ENCODE data around the gene CBLIF.
"Not testable (repeated sequence)": the region's sequence is repeated elsewhere in the genome, so short reads cannot be mapped to it uniquely, and the experiment has no call there.

The CBLIF gene

GRCh38 chr11:59847626-59848025 is 2.3 kb upstream of the CBLIF start:
- no peak for DNase-seq (ENCODE audit: low read depth in 2 of 2)

- no peak for DNase-seq (ENCODE audit: low read depth in 2 of 2)
Observed at GRCh38 chr11:59846556-59846955, 1.3 kb upstream of the CBLIF start.

GRCh38 chr11:59842316-59842715 is 3.0 kb downstream of the CBLIF start:
- DNase-seq (ENCODE audit: low read depth in 2 of 2) = no peak

- DNase-seq (ENCODE audit: low read depth in 2 of 2) = no peak
Observed at GRCh38 chr11:59841514-59841913, 3.8 kb downstream of the CBLIF start.

DNA sequence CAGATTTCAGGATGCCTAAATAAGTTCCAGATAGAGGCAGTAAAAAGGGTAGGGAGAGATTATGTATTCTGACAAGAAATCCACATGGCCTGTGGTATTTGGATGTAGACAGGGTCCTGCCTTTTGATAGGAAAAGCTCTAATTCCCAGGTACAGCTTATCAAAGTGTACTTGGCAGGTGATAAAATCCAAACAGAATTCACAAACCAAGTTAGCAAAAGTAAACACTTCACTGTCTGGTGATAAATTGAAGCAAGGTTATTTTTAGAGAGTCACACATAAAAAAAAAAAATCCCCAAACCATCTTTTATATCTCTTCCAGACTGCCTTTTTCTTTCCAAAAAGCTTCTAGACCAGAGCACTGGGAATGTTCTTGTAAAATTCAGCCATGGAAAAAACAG is 5.7 kb downstream of the CBLIF start:
- DNase-seq (ENCODE audit: low read depth in 2 of 2) = no peak

DNA sequence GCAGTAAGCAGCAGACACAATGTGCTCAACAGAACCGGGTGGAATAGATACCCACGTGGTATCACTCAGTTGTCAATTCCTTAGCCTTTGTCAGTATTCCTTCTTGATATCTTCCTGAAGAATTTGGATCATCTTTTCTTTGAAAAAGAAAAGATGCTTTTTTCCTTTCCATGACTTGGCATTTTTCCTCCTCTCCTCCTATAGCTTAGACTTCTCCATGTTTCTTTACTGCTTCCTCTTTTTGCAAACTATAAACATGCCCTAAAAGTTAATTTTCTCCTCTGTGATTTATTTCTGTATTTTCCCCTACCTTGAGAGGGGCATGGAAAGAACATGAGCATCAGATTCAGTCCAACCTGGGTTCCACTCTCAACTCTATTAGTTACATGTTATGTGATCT is 11.7 kb downstream of the CBLIF start:
- no peak for DNase-seq (ENCODE audit: low read depth in 2 of 2)

DNA sequence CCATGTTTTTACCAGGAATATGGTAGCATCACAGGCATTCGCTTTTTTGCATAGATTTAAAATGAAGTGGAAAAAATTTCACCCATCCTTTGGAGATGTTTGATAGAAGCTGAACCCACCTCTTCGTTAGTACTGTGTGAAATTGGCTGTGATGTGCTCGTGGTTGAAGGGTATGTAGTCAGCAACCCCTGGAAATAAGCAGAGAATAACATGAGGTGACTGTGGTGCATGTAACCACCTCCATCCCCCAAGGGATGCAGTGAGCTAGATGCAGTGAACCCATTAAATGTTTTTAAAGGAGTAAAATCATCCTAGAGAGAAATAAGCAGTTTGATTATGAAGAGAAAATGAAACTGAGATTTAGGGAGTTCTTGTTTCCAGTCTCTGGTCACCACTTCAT is 15.9 kb downstream of the CBLIF start:
- no peak for DNase-seq (ENCODE audit: low read depth in 2 of 2)

GRCh38 chr11:59822989-59823566 is 22.2 kb downstream of the CBLIF start:
- DNase-seq (ENCODE audit: low read depth in 2 of 2) = no peak

DNA sequence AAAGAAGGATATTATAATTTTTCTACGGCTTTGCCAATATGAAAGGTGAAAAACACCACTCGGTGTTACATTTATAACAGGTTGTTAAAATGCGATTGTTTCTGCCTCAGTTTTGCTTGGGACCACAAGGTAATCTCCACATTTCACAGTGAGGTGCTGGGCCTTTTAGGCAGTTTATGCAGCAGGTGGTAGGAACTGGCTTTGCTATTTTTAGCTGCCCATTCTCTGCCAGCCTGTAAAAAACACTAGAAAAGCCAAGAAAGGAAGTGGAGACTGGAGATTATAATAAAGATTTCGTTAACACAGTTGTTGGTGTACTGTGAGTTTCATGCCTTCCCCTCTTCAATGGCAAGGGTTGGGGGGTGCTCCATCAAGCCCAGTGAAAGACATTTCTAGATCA is 26.7 kb downstream of the CBLIF start:
- DNase-seq (ENCODE audit: low read depth in 2 of 2) = no peak

DNA sequence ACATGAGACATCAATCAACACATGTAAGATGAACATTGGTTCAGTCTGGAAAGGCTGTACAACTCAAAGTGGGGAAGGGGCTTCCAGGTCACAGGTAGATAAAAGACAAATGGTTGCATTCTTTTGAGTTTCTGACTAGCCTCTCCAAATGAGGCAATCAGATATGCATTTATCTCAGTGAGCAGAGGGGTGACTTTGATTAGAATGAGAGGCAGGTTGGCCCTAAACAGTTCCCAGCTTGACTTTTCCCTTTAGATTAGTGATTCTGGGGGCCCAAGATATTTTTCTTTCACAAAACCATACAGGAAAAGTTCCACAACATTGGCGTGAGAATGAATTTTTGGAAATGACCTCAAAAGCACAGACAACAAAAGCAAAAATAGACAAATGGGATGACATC is 28.9 kb downstream of the CBLIF start:
- not testable (repeated sequence) for DNase-seq (ENCODE audit: low read depth in 2 of 2)

- no peak for DNase-seq (ENCODE audit: low read depth in 2 of 2)
Observed at GRCh38 chr11:59815754-59816153, 29.5 kb downstream of the CBLIF start.

DNA sequence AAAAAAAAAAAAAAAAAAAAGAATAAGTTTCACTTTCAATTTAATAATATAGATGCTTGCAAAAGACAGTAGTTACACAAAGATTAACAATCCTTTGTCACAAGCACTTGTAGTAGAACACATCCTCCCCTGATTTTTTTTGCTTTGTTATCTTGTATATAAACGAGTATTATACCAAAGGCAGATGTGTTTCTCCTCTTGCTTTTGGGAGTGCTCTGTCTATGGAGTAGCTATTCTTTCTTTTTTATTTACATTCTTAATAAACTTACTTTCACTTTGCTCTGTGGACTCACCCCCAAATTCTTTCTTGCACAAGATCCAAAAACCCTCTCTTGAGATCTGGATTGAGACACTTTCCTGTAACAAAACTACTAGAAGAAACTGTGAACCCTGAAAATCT is 31.3 kb downstream of the CBLIF start:
- no peak for DNase-seq (ENCODE audit: low read depth in 2 of 2)

- no peak for DNase-seq (ENCODE audit: low read depth in 2 of 2)
Observed at GRCh38 chr11:59813364-59813763, 31.9 kb downstream of the CBLIF start.

- no peak for DNase-seq (ENCODE audit: low read depth in 2 of 2)
Observed at GRCh38 chr11:59812220-59812619, 33.1 kb downstream of the CBLIF start.

DNA sequence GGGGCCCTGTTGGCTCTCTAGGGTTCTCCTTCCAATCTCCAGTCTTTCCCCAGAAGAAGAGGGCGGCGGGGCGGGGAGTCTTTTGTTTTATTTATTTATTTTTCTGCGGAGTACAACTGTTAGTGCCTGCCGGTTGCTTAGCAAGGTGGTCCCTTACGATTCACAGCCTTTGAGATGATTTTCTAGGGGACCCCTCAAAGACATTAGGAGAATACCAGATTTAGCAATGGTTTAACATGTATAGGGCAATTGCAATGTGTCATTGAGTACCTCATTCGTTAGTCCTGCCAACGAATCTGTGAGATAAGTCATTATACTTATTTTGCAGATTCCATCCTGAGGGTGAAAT is 34.4 kb downstream of the CBLIF start:
- DNase-seq (ENCODE audit: low read depth in 2 of 2) = no peak

- DNase-seq (ENCODE audit: low read depth in 2 of 2) = peak; percentile 78 to 81
Observed at GRCh38 chr11:59810189-59810910, 34.9 kb downstream of the CBLIF start, which contains the start of gene MRPL16. Gene MRPL16 (minus strand): TSS chr11:59810778. CDS start chr11:59810658, 120 bp downstream.

DNA sequence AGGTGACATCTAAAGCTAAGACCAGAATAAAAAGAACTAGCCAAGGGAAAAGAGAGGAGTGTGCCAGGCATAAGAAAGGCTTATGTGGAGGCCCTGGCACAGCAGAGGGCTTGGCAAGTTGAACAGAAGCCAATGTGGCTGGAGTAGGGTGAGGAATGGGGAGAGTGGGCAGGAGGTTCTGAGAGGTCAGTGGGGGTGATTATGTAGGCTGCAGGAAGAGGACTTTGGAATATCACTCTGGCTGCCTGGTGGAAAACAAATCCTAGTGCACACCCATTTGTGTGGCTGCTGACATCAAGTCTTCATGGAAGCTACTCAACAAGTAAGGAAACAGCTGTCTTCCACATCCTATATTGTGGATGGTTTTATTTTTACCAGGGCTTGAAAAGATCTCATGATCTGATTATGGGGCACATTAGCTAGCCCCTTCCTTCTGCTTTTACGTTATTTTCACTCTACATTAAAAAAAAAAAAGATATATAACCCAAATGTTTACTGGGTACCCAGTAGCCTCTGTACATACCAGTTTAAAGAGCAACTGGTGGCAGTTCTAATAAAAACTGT is 38.2 kb downstream of the CBLIF start:
- DNase-seq (ENCODE audit: low read depth in 2 of 2) = no peak

DNA sequence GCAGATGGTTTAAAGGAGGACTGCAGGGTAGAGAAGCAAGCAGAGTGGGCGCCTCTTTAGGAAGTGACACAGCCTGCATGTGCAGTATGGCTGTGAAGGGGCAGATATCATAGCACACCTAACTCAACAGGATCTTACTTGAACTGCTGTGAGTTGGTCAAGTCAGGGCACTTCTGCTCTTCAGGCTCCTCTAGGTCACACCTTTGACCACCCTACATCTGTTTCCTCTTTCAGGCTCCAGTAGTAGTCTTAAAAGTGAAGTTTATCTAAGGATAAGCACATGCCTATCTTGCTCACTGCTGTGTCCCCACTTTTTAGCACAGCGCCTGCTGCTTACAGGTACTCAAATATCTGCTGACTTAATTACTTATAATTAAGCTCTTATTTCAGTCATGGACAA is 41.2 kb downstream of the CBLIF start:
- DNase-seq (ENCODE audit: low read depth in 2 of 2) = no peak

DNA sequence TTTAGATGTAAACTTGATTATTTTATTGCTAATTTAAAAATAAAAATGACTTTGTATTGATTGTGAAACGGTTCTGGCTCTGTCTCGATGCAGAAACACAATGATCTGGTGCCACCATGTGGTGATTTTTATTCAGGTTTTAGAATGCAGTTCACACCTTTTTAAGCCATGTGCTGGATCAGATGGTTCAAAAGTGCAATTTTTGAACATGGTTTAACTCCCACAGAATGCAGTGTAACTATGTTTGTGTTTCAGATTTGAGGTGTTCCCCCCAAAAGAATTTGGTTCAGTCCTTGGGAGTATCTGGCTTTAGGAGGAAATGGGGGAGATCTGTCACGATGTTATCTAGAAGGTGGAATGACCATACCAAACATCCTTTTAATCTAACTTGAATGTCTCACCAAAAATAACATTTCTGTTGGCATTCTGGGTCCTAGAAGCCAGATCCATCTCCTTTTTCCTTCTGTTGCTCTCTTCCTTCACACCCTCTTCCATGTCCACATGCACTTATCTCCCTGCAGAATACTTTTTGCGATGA is 42.6 kb downstream of the CBLIF start:
- peak in 1 of 2 donors; percentile 19 for DNase-seq (ENCODE audit: low read depth in 2 of 2)

DNA sequence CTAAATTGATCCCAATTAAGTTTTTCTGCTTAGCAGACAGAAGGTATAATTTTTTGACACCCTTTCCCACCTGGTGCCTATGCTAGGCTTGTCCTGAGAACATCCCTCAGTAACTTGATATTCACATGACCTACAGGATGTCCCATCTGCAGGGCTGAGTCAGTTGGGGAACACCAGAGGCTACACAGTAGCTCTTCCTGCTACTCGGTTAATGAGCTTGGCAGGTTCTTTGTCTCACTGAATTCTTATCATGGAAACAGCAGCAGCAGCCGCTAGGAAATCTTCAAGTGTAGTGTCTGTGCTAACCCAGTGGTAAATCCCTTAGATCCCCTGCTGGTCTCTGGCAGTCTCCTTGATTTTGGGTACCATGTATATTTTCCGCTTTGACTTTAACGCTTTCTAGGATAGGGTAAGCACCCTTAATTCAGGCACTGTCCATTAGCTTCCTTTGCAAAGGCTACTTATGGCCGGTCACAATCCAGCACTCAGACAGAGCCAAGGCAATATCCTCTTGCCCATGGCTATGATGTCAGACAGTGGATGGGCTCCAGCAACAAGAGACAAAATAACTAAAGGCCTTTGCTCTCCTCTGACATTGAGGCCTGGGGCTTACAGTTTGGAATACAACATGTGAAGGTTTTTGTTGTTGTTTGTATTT is 43.2 kb downstream of the CBLIF start:
- no peak for DNase-seq (ENCODE audit: low read depth in 2 of 2)

GRCh38 chr11:59801160-59801706 is 44.1 kb downstream of the CBLIF start:
- DNase-seq (ENCODE audit: low read depth in 2 of 2) = no peak

DNA sequence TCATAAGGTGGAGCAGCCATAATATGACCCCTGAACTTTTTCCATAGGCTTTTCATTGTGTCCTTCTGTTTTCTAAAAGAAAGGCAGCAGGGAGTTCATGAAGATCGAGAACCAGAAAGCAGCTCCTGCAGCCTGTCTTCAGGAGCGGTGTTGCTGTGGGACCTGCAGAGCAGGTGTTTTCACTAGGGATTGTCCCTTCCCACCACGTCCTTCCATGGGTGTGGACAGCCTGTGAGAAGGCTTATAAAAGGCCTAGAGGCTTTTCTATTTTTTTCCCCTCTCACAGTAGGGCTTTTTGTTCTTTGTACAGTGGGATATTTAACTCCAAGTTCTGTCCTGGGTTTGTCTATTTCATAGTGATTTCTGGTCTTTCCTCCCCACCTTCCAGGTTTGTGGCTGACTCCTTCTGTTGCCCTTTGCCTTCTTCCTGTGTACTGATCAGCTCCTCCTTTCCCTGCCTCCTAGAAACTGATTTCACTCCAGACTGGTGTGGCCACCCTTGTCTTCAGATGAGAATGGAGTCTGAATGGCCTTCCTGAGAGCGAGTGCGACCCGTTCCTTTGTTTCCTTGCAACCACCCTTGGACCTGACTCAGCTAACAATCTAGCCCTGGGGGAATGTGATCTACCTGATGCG is 44.8 kb downstream of the CBLIF start:
- DNase-seq (ENCODE audit: low read depth in 2 of 2) = no peak
